Measurements from ENCODE around the gene CDR2. TPM values are rescaled to one million over a fixed set of nuclear protein-coding genes. Genes with fewer than 3 reads are reported as not detected.

CDR2 gene
- total and polyA plus RNA-seq, 9 of the 15 experiments (the other 6 are each of a cell fraction or from before 2014, with no cell fraction given): 4.6 to 30.3 (median 19.9) TPM

GRCh38 chr16:22297871-22298733, 76.3 kb downstream of the CDR2 start (continued):
- peak; percentile 52 for TF ChIP-seq E2F8 (IDR thresholded peaks at IDR 0.05; ENCODE audit: low read depth, partially characterized antibody)

- ChIA-PET CTCF (ENCODE audit: low intra/inter-chr PET ratio) (interaction anchor here (0.6 to 3.3 kb wide), 5 partner anchors 15 to 107 kb away, joined by 3 to 49 read pairs (median 5); partner anchors contain the start of gene EEF2K), POLR2A (interaction anchor here (0.6 to 2.8 kb wide), 8 partner anchors 10 to 105 kb away, joined by 3 to 13 read pairs (median 7); partner anchors contain the start of gene EEF2K)
- DNase-seq (ENCODE audit: extremely low read depth in 1 of 4, low spot score in 3 of 4) (peak; percentile 95 to 99 (median 96)), ATAC-seq (peak; percentile 90), FAIRE-seq (peak; percentile 84)
- Histone ChIP-seq H2AFZ (ENCODE audit: low read depth, low read length) (peak within 1 kb of the TSS; percentile 89), H3K9me1 (ENCODE audit: control insufficient read depth, insufficient read depth, low read length) (no peaks in the 10 kb centered on the region), H3K4me2 (ENCODE audit: insufficient read depth, low read length) (peak within 1 kb of the TSS; percentile 94), H3K9me3 (replicated peaks; ENCODE audit: control insufficient read depth, insufficient read depth, low read depth, low read length) (no peaks in the 10 kb centered on the region), H3K9ac (ENCODE audit: insufficient read depth in 1 of 2, low read depth in 2 of 2, low read length in 2 of 2) (peak within 1 kb of the TSS; percentile 94 to 98), H3K36me3 (ENCODE audit: control insufficient read depth, insufficient read depth, low read length) (peaks cover 36% of the 10 kb centered on the region), H3K79me2 (ENCODE audit: control insufficient read depth, insufficient read depth, low read length) (peaks cover 51% of the 10 kb centered on the region), H3K4me1 (replicated peaks in 1 of 2; ENCODE audit: control insufficient read depth in 2 of 2, insufficient read depth in 2 of 2, low read length in 2 of 2) (peaks cover 15% of the 10 kb centered on the region in 2 experiments; a peak in 4 of 5 replicates), H3K27me3 (ENCODE audit: control insufficient read depth in 2 of 2, insufficient read depth in 2 of 2, low read length in 2 of 2) (no peaks in the 10 kb centered on the region), H4K20me1 (replicated peaks; ENCODE audit: control insufficient read depth, insufficient read depth, low read length) (peaks cover 29% of the 10 kb centered on the region), H3K27ac (ENCODE audit: extremely low read depth, low read depth, low read length) (peak within 1 kb of the TSS; percentile 89), H3K4me3 (peak within 1 kb of the TSS; percentile 96)
- in situ Hi-C loops (cut with MboI): loop anchor here (5.0 kb wide), 1 partner anchor 90 kb away; the partner anchor contains the start of gene EEF2K
- WGBS (ENCODE audit: insufficient coverage, low coverage, missing lambda C conversion rate): under 1% methylated on average over 60 of the region's 76 CpGs
- intact Hi-C loops (cut with micrococcal nuclease): loop anchor here (1.0 to 5.0 kb wide), 3 partner anchors 91 to 300 kb away; partner anchors contain the start of gene EEF2K
- no TSS peak for BruUV-seq (replicated peaks)
- no peak for TF ChIP-seq ZNF134 (CRISPR knock-in tag; conservative IDR thresholded peaks at IDR 0.05)
- no peak for TF ChIP-seq ARID3B (CRISPR knock-in tag; IDR thresholded peaks at IDR 0.05; ENCODE audit: borderline replicate concordance)
- peak; percentile 73 for TF ChIP-seq SETDB1 (IDR thresholded peaks at IDR 0.05; ENCODE audit: low read length)
- no peak for TF ChIP-seq ID3 (CRISPR knock-in tag; IDR thresholded peaks at IDR 0.05)
- TF ChIP-seq ID3 (tag; IDR thresholded peaks at IDR 0.05): peak; percentile 87
- TF ChIP-seq ZKSCAN3 (CRISPR knock-in tag; IDR thresholded peaks at IDR 0.05): no peak
- TF ChIP-seq ZNF717 (CRISPR knock-in tag; IDR thresholded peaks at IDR 0.05): no peak
- peak; percentile 97 for TF ChIP-seq STAG1 (CRISPR knock-in tag; IDR thresholded peaks at IDR 0.05; ENCODE audit: borderline replicate concordance)
- TF ChIP-seq POLR2AphosphoS5 (IDR thresholded peaks at IDR 0.05; ENCODE audit: control insufficient read depth, insufficient read depth, low read depth, low read length): peak; percentile 28; the same call in 1 of the 2 replicates
Measured at GRCh38 chr16:22297114-22297870, 77.1 kb downstream of the CDR2 start, which contains the start of gene POLR3E. TSS of gene POLR3E (plus strand) at chr16:22297409. CDS start at chr16:22302969, 5,560 bp downstream.
